GM15510 (cell line): ENCODE measurements around the gene REG1A.

Experiments used
- POLR2A ChIP-seq: IDR thresholded peaks from 3 replicates; pipeline ENCODE4 v1.6.1; 2011; ENCODE audit warnings: borderline replicate concordance; ENCODE audit not compliant: insufficient read length; ENCODE audit errors: extremely low read depth

REG1A gene

GRCh38 chr2:79112269-79112668 lies 8.0 kb upstream of the REG1A start:
- no peak for TF ChIP-seq POLR2A

GRCh38 chr2:79114797-79115494 lies 5.3 kb upstream of the REG1A start:
- TF ChIP-seq POLR2A: no peak

- TF ChIP-seq POLR2A: no peak
Measured at GRCh38 chr2:79116997-79117928, 3.0 kb upstream of the REG1A start.

GRCh38 chr2:79122676-79123075 lies 2.4 kb downstream of the REG1A start:
- TF ChIP-seq POLR2A: no peak

- no peak for TF ChIP-seq POLR2A
Measured at GRCh38 chr2:79124907-79125720, 4.8 kb downstream of the REG1A start.

- TF ChIP-seq POLR2A: no peak
Measured at GRCh38 chr2:79125721-79125985, 5.4 kb downstream of the REG1A start.

GRCh38 chr2:79128406-79128805 lies 8.1 kb downstream of the REG1A start:
- no peak for TF ChIP-seq POLR2A

GRCh38 chr2:79129260-79129659 lies 9.0 kb downstream of the REG1A start:
- TF ChIP-seq POLR2A: no peak

GRCh38 chr2:79129804-79130203 lies 9.5 kb downstream of the REG1A start:
- no peak for TF ChIP-seq POLR2A

- no peak for TF ChIP-seq POLR2A
Measured at GRCh38 chr2:79131687-79132086, 11.4 kb downstream of the REG1A start.

- TF ChIP-seq POLR2A: no peak
Measured at GRCh38 chr2:79138385-79138784, 18.1 kb downstream of the REG1A start.

GRCh38 chr2:79139423-79139822 lies 19.1 kb downstream of the REG1A start:
- TF ChIP-seq POLR2A: no peak

- no peak for TF ChIP-seq POLR2A
Measured at GRCh38 chr2:79155826-79156476, 35.7 kb downstream of the REG1A start.

- TF ChIP-seq POLR2A: no peak
Measured at GRCh38 chr2:79159030-79159429, 38.7 kb downstream of the REG1A start.

GRCh38 chr2:79159653-79160052 lies 39.4 kb downstream of the REG1A start, which contains the start of gene REG3A:
Gene REG3A, minus strand, starts transcription at chr2:79159753. Its CDS starts 348 bp downstream, at chr2:79159405.
- no peak for TF ChIP-seq POLR2A

- TF ChIP-seq POLR2A: no peak
Measured at GRCh38 chr2:79162132-79162531, 41.8 kb downstream of the REG1A start.

GRCh38 chr2:79162801-79163200 lies 42.5 kb downstream of the REG1A start:
- no peak for TF ChIP-seq POLR2A
